ENCODE data around the gene CNOT6.

GRCh38 chr5:180494510-180495181 lies 467 bp downstream of the CNOT6 start:
- TF ChIP-seq, protein P1, sequence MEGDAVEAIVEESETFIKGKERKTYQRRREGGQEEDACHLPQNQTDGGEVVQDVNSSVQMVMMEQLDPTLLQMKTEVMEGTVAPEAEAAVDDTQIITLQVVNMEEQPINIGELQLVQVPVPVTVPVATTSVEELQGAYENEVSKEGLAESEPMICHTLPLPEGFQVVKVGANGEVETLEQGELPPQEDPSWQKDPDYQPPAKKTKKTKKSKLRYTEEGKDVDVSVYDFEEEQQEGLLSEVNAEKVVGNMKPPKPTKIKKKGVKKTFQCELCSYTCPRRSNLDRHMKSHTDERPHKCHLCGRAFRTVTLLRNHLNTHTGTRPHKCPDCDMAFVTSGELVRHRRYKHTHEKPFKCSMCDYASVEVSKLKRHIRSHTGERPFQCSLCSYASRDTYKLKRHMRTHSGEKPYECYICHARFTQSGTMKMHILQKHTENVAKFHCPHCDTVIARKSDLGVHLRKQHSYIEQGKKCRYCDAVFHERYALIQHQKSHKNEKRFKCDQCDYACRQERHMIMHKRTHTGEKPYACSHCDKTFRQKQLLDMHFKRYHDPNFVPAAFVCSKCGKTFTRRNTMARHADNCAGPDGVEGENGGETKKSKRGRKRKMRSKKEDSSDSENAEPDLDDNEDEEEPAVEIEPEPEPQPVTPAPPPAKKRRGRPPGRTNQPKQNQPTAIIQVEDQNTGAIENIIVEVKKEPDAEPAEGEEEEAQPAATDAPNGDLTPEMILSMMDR (conservative IDR thresholded peaks at IDR 0.05 in 1 of 2, IDR thresholded peaks at IDR 0.05 in 1 of 2; ENCODE audit: extremely low read depth in 1 of 2, insufficient read depth in 1 of 2, low read depth in 1 of 2, low read length in 2 of 2): no peak
- TF ChIP-seq EZH2 (IDR thresholded peaks at IDR 0.05; ENCODE audit: borderline replicate concordance, low read length): no peak

Data from mammary epithelial cell (primary cell).